ENCODE data around the gene IFT122.
"Not testable (repeated sequence)": the region's sequence is repeated elsewhere in the genome, so short reads cannot be mapped to it uniquely, and the experiment has no call there.

The IFT122 gene

GRCh38 chr3:129498603-129499488 lies 58.8 kb downstream of the IFT122 start:
- not testable (repeated sequence) for DNase-seq

DNA sequence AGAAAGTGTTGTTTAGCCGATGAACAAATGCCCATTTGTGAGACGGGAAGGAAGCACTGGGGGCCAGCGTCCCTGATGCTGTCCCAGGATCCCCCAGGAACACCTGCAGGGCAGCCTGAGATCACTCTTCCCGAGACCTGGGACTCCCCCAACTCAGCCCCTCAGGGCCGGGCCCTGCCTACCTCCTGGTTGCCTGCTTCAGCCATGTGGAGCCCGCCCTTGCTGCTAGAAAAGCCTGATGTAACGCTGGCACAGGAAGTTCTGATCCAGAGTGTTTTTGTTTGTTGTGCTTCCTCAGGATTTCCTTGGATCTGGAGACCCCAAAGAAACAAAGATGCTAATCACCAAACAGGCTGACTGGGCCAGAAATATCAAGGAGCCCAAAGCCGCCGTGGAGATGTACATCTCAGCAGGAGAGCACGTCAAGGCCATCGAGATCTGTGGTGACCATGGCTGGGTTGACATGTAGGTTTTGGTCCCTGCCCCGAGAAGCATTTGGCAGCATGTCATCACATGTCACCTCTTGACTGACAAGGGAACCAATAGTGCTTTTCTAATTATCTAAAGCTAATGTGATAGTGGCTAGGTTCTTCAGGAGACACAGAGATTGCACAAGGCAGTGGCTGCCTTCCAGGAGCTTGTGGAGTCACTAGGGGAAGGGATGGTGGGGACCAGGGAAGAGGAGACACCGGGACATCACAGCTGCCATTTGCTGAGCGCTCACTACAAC lies 59.7 kb downstream of the IFT122 start:
- not testable (repeated sequence) for DNase-seq

GRCh38 chr3:129500334-129500658 lies 60.3 kb downstream of the IFT122 start:
- no peak for DNase-seq

DNA sequence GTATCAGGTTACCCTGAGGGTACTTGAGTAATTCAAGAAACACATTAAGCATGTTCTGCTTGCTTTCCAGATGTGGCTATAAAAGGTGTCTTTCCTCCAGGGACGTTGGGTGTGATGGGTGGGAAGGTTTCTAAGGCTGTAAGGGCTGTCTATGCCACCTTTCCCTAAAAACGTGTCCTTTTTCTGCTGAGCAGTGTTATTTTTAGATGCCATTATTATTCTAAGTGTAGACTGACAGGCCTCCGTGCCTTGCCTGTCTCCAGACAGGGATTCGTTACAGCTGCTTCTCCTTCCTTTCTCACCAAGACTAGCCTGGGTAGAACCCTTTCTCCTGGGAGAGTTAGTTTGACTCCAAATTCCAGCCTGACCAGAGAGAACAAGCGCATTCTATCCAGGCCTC lies 61.6 kb downstream of the IFT122 start:
- no peak for DNase-seq

DNA sequence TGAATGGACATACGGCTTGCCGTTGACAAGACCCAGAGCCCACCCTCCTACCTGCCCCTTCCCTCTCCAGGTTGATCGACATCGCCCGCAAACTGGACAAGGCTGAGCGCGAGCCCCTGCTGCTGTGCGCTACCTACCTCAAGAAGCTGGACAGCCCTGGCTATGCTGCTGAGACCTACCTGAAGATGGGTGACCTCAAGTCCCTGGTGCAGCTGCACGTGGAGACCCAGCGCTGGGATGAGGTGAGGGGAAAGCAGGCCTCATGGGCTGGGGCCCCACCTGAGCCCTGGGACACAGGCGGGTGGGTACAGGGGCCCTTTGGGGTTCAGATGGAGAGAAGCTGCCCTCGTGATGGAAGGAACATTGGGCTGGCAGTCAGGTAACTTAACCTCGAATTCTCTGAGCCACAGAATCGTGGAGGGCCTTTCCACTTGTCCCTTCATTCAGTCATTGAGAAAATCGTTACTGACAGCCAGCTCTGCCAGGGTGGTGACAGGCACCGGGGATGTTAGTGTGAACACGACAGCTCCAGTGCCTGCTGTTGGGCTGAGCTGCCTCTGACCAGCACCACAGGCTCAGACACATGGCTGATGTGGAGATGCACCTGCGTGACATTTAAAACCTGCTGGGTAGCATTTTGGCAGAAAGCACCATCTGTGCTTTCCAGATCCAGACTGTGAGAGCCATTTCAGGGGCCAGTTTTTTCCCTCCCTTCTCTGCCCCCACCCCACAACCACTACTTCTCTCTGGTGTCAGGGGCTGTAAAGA lies 62.8 kb downstream of the IFT122 start:
- no peak for DNase-seq

- DNase-seq = no peak
Measured at GRCh38 chr3:129503471-129504291, 63.7 kb downstream of the IFT122 start.

DNA sequence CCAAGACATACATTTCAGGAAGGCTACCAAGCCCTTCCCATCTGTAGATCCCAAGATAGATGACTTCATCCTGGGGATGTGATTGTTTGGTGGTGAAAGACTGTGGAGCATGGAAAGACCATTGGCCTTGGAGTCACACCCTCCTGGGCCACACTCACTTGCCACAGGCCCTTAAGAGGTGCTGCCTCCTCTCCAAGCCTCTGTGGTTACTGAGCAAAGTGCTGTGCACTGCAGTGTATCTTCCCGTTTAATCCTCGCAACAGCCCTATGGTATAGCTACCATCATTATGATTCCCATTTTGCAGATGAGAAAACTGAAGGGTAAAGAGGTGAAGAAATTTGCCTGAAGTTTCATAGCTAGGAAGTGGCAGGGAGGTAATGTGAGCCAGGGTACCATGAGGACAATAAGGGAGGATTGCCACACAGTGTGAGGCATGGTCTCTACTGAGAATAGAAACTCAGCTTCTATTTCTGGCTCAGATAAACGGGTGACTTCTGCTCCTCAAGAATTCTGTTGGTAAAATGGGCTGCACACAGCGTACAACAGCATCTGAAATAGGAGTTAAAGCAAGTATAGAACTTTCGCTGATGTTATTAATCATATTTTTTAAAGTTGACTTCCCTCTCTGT lies 64.6 kb downstream of the IFT122 start:
- no peak for DNase-seq

GRCh38 chr3:129505341-129505740 lies 65.3 kb downstream of the IFT122 start:
- DNase-seq = no peak

DNA sequence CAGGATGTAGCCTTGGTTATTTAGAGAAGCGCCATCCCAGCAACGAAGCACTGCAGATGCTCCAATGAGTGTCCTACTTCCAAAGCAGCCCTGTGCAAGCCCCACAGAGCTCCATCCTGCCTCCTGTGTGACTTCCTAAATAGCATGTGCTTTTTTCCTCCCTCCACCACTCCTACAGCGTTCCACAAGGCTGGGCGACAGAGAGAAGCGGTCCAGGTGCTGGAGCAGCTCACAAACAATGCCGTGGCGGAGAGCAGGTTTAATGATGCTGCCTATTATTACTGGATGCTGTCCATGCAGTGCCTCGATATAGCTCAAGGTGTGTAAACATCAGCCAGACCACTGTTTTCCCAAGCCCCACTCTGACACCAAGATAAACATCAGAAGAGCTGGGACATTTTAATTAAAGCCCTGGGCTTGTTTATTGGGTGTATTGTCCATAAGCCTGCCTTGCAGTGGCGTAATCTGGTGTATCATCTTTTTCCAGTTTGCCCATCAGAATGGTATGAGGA lies 66.3 kb downstream of the IFT122 start:
- DNase-seq = no peak

DNA sequence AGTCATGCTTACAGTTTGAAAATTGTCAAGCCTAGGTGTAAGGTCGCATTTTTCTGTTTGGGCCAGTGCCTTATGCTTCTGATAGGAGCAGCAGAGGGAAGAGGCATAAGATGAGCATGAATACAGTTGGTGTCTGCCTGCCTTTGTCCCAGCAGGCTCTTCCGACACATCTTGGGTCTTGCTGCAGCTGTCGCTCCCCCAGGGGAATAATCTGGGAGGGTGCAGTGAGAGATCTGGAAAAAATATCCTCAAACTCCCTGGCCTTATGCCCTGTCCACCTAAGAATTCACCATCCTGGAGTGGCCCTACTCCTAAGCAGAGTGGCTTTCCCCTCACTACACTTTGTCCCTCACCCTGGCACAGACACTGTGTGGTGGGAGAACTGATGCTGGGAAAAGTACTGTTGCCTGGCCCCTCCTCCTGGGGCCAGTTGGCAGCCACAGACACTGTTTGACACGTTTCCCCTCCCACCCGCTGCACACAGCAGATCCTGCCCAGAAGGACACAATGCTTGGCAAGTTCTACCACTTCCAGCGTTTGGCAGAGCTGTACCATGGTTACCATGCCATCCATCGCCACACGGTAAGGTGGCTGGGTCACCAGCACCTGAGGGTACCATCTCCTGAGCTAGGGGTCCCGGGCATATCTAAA lies 67.3 kb downstream of the IFT122 start:
- DNase-seq = no peak

DNA sequence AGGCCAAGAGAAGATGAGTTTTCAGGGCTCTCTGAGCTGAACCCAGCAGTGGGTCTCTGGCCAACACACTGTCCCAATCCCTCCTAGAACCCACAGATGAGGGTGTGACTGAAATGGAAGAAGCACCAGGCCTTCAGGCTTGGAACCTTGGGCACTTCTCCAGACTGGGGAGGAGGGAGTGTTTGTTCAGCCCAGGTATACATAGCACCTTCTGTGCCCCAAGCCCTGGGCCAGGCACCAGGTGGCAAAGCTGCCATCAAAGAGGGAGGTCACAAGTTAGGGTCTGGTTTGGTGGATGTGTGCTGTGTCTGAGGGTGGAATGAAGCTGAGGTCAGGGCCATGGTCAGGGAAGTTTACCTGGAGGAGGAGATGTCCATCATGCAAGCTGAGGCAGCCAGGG lies 72.6 kb downstream of the IFT122 start:
- DNase-seq = no peak

DNA sequence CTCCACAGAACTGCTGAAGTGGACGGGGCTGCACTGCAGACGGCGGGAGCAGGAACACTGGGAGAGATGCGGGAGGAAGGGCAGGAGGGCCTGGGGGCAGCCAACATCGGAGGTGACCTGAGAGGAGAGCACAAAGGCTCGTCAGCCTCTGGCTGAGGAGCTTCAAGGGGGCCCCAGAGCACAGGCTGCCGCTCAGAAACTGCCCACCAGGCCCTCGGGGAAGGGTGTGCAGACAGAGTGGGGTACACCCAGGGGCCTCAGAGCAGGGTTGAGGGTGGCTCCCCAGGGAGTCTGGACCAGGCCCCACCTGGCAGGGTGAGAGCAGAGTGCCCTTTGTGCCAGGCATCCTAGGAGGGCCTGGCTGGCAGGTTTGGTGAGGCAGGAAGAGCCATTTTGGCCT lies 73.7 kb downstream of the IFT122 start:
- no peak for DNase-seq

DNA sequence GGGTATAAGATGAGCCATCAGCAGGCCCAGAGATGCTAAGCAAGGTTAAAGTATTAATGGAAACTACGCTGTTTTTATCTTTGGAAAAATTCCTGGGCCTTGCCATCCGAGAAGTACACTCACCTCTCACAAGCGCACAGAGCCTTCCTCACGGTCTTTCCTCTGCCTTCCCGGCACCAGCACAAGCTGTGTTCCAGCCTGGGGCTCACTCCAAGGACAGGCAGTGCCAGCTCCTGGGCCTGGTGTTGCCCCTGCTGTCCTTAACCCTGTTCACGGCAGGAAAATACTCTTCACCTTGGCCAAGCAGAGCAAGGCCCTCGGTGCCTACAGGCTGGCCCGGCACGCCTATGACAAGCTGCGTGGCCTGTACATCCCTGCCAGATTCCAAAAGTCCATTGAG lies 74.1 kb downstream of the IFT122 start:
- no peak for DNase-seq

GRCh38 chr3:129514563-129514962 lies 74.5 kb downstream of the IFT122 start:
- no peak for DNase-seq

- DNase-seq = not testable (repeated sequence)
Measured at GRCh38 chr3:129515108-129515820, 75.2 kb downstream of the IFT122 start.

DNA sequence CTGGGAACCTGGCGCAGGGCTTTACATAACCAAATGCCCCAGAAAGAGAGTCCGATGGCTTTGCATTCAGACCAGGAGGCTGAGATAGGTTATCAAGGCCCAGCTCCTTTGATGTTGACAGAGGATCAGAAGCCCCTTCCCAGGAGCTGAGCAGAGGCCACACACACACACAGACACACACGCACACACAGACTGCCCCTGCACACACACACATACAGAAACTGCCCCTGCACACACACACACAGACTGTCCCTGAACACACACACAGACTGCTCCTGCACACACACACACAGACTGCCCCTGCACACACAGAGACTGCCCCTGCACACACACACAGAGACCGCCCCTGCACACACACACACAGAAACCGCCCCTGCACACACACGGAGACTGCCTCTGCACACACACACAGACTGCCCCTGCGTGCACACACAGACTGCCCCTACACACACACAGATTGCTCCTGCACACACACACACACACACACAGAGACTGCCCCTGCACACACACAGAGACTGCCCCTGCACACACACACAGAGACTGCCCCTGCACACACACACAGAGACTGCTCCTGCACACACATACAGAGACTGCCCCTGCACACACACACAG lies 75.9 kb downstream of the IFT122 start:
- not testable (repeated sequence) for DNase-seq

- no peak for DNase-seq
Measured at GRCh38 chr3:129517516-129517915, 77.5 kb downstream of the IFT122 start.

DNA sequence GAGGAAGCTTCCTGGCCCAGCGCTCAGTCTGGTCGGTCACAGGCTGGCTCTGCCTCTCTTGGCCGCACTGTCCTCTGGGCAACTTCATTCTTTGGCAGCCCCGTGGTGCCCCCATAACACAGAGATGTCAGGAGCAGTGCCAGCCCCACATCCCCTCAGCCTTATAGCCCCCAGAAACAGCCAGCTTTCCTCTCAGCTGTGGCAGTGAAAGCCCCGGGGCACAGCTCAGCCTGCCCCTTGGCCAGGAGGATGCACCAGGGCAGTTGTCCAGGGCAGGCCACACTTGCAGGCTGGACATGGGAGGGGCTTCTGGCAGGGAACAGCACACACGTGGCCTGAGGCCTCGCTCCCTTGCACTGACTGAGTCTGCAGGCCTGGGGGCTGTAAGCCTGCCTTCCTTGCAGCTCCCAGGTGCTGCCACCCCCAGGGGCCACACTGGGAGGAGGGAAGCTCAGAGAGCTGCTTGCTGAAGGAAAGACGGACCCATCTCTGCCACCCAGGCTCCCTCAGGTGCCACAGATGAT lies 78.1 kb downstream of the IFT122 start:
- DNase-seq = no peak

DNA sequence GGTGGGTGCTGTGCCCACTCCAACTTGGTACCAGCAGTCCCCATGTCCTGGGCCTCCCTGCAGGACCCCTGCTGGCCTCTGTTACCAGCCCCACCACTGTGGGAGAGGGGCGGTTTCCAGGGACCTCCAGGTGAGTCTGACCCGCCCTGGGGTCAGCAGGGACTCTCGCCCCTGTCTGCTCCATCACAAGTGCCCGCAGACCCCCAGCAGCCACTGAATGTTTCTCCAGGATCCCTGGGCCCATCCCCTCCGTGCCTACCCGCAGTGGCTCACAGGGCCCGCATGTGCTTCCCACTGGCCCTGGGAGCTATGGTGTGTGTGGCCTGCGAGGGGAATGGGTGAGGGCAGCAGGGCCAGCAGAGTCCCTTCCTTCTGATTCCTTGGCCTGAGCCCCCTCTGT lies 78.6 kb downstream of the IFT122 start:
- no peak for DNase-seq

GRCh38 chr3:129519449-129519848 lies 79.4 kb downstream of the IFT122 start:
- DNase-seq = no peak

Measured in fibroblast of skin of right quadriceps (primary cell).